Prostate gland (tissue), 2 donors: Measurements from ENCODE around the gene ST6GALNAC3.

Source experiments
- POLR2A ChIP-seq: fragments of 450-650 bp; IDR thresholded peaks from one replicate; pipeline ENCODE4 v1.6.1; 2016; ENCODE audit warnings: antibody characterized with exemption, mild to moderate bottlenecking
- TF ChIP-seq, protein P1 (sequence below), 4 experiments: fragments of 200-600 bp in 2 of 4; fragments of 450-650 bp in 2 of 4; sonication (generic) in 2 of 4; IDR thresholded peaks; 1 replicate in 3 of 4; 2 replicates in 1 of 4; pipeline ENCODE4 v1.5.1; 2016 to 2019; ENCODE audit warnings: antibody characterized with exemption in 4 of 4, mild to moderate bottlenecking in 2 of 4, moderate library complexity in 2 of 4

DNA sequence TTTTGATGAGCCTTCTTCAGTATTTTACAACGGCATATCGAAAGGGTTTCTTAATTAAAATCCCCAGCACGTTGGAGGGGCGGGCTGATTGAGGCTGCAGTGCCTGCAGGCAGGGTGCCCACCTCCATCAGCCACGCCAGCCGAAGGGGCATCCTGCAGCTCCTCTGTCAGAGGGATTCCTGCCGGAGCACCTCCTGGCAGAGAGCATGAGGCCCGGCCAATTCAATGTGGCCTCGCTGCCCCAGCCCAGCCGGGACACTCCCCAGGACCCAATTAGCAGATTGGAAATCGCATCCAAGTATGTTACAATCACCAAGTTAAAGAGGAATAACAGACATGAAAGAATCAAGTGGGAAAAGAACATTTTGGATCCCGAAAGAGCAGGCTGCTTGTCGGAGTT, 216.6 kb downstream of the ST6GALNAC3 start:
- no peak for TF ChIP-seq POLR2A
- TF ChIP-seq, protein P1, sequence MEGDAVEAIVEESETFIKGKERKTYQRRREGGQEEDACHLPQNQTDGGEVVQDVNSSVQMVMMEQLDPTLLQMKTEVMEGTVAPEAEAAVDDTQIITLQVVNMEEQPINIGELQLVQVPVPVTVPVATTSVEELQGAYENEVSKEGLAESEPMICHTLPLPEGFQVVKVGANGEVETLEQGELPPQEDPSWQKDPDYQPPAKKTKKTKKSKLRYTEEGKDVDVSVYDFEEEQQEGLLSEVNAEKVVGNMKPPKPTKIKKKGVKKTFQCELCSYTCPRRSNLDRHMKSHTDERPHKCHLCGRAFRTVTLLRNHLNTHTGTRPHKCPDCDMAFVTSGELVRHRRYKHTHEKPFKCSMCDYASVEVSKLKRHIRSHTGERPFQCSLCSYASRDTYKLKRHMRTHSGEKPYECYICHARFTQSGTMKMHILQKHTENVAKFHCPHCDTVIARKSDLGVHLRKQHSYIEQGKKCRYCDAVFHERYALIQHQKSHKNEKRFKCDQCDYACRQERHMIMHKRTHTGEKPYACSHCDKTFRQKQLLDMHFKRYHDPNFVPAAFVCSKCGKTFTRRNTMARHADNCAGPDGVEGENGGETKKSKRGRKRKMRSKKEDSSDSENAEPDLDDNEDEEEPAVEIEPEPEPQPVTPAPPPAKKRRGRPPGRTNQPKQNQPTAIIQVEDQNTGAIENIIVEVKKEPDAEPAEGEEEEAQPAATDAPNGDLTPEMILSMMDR (IDR thresholded peaks at IDR 0.05) = no peak
